NCI-H2227 (cell line): Measurements from ENCODE around the gene WDR91.
"Not testable (repeated sequence)": the region's sequence is repeated elsewhere in the genome, so short reads cannot be mapped to it uniquely, and the experiment has no call there.

Experiments
- DNase-seq: peaks from one replicate; lab custom pipeline; 2025; ENCODE audit not compliant: unreplicated experiment; lab: John Stamatoyannopoulos, UW

WDR91 gene

DNA sequence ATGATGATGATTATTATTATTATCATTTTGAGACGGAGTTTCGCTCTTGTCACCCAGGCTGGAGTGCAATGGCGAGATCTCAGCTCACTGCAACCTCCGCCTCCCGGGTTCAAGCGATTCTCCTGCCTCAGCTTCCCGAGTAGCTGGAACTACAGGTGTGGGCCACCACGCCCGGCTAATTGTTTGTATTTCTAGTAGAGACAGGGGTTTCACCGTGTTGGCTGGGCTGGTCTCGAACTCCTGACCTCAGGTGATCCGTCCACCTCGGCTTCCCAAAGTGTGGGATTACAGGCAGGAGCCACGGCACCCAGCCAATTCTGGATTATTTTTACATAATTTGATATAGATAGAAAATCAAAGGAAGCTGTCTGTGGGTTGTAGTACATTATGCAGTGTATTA is 22.8 kb upstream of the WDR91 start:
- not testable (repeated sequence) for DNase-seq

DNA sequence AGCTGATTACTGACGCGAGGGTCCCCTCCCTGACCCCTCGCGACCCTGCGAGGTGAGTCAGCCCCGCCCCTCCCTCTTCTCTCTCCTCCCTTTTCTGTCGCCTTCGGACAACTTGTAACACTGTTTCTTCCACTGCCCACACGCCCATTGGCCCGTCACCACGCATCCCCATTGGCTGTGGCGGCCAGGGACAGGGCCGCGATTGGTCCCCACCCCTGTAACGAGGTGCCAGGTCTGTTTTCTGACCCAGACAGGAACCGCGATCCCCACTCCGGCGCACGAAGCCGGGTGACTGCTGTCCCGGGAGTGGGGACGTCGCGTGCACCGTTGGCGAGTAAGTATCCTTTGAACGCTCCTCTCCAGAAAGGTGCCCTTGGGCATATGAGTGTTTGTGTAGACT is 22.2 kb upstream of the WDR91 start, which contains the start of gene STRA8:
STRA8 (plus strand) TSS at position 269 of the 400 bp plus-strand sequence. CDS start 6,687 bp downstream, outside the sequence.
- DNase-seq, result no peak

DNA sequence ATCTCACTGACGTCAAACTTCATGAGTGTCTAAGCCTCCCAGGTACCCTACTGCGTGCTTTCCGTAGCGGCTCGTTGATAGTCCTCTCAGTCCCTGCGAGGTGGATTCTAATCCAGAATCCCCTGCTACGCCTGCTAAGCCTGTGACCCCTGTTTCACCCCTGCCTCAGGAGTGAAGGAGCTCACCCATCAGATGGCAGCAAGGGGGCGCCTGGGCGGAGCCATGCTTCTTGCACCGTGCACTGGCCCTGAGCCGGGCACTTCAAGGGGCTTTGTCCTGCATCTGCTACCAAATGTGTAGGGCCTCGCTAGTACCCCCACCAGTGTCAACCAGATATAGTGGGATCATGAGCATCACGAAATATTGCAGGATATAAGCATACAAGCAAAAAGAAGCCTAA is 21.4 kb upstream of the WDR91 start:
- DNase-seq, result no peak

DNA sequence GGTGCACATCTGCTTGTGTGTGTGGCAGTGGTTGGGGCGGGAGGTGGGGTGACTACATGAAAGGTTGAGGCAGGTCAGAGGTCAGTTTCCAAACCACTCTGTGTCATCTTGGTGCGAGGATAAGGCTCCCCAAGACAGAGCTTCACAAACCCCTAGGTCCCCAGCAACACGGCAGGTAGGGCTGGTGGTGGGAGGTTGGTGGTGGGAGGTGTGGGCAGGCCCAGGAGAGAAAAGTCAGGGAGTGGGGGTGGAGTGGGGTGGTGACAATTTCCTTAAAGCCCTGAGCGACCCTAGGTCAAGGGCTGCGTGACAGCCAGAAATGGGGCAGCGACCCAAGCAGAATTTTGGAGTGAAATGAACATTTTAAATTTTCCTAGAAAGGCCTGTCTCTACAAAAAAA is 20.8 kb upstream of the WDR91 start:
- no peak for DNase-seq

DNA sequence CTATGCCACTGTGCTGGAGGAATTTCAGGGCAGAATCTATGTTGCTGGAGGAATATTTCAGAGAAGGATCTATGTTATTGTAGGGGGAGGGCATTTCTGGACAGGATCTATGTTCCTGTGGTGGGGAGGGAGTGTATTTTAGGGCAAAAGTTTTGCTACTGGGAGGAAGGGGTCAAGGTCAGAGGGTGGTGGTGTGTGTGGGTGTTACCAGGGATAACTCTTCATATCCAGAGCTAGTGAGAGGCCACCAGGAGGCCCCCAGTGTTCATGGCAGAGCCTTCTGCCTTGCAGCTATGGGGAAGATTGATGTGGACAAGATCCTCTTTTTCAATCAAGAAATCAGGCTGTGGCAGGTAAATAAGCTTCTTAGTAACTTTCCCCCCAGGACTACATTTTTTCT is 20.4 kb upstream of the WDR91 start:
- DNase-seq, result no peak

DNA sequence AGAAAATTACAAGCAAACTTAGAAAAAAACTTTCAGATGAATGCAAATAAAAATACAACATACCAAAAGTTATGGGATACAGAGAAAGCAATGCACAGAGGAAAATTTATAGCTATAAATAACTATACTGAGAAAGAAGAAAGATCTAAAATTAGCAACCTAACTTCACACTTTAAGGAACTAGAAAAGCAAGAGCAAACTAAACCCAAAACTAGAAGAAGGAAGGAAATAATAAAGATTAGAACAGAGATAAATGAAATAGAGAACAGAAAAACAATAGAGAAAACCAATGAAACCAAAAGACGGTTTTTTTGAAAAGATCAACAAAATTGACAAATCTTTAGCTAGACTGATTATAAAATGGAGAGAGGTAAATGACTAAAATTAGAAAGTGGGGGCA is 12.7 kb upstream of the WDR91 start:
- DNase-seq, result no peak

DNA sequence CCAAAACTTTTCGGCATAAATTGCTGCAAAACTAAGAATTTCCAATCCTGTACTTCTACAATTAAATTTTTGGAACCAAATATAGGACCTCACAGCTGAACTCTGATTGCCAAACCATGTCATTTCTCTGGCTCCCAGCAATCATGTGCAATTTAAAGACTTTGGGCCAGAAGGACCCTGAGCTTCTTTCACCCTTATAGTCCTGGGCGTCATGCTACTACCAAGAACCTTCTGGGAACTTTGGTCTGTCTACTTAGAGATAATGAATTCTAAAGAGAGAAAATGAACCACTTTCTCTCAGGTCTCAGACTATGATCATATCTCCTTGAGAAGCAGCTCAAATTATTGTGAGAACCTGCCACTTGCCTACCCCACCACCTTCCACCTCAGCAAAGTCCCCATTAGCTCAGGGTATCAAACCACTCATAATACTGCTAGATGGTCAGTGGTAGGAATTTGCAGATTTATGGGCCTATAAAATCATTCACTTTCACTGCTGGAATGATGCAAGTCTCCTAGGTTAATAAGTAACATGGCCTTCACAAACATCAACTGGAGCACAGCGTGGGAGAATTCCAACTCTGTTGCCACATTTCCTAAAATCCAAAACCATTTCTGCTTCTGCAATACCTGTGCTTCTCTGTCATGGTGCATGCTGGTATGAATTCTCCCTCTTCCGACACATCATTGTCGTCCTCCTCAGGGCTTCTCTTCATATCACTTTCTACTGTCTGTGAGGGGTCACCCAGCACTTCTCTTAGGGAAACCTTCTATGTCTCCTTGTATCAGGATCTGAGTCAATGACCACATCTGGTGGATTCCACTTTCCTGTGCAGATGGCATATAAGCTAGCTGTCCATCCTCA is 6.6 kb upstream of the WDR91 start:
- DNase-seq, result no peak

DNA sequence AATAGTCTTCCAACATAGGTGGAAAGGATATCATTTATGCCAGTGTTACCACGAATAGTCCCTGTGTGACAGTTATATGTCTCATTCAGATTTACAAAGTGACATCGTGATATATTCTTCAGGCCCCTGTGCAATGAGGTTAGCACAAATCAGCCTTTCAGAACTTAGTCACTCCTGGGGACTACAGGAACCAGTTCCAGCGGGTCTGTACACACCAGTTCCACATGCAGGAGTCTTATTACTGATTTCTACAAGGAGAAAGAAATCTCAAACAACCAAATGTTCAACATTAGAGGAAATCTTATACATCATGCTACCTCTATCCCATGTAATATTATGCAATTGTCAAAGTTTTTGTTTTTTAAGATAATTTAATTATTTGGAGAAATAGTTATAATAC is 4.4 kb upstream of the WDR91 start:
- no peak for DNase-seq

DNA sequence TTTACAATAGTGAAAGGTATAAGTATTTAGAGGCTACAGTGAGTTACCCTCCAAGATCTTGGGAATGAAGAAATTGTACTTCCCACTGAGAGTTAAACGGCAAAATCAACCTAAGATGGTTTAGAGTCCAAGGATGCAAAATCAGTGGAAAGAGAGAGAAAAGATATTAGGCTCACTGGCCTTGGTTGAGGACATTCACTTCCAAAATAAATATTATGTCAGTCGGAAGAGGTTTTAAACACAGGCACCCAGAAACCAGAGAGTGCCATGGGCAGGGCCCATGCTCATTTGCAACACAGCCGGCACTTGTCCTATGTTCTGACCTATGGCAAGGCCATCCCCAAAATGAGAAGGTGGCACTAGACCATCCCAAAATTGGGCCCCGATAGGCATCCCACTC is 3.9 kb upstream of the WDR91 start:
- DNase-seq, result no peak

DNA sequence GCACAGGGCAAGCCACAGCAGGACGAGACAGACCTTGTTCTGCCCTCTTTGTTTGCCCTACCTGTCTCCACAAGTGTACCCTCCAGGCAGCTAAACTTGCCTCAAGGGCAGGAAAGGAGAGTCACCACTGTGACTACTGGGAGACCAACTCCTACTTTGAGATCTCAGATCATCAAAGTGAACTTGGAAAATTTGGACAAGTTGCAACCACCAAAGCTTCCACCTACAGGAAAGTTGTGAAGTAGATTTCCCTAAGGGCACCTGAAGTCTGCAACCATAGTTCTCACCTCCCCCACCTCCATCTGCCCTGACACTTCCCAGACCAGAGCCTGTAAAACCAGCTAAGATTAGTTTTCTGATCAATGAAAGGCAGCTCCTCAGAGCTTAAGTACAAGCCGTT is 2.5 kb upstream of the WDR91 start:
- DNase-seq, result no peak

DNA sequence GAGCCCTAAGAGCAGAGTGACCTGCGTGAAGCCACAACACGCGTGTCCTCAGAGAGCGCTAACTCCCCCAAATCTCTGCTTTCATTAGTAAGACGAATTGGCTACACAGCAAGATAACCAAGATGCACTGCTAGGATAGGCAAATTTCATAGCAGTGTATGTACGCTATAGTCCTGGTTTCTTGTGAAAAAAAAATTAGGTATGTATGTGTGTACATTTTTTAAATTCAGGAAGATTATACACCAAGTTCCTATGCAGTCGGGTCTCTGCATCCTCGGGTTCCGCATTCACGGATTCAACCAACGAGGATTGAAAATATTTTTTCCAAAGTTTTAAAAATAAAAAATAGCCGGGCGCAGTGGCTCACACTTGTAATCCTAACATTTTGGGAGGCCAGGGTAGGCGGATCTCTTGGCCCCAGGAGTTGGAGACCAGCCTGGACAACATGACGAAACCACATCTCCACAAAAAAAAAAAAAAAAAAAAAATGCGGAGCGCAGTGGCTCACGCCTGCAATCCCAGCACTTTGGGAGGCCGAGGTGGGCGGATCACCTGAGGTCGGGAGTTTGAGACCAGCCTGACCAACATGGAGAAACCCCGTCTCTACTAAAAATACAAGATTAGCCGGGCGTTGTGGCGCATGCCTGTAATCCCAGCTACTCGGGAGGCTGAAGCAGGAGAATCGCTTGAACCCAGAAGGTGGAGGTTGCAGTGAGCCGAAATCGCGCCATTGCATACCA is 790 bp upstream of the WDR91 start:
- peak; percentile 45 for DNase-seq

DNA sequence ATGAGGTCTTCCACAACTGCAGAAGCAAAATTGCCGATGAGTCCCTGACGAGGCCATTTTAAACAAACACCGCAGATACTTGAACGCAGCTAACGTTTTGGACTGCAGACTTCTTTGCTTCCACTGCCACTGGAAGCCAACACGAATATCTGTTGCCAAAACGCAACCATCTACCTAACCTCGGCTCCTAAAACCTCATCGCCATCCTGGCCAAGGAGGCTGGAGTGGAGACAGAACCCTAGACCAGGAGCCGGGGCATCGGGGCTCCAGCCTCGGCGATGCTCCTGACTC is 493 bp downstream of the WDR91 start:
- peak; percentile 59 for DNase-seq

DNA sequence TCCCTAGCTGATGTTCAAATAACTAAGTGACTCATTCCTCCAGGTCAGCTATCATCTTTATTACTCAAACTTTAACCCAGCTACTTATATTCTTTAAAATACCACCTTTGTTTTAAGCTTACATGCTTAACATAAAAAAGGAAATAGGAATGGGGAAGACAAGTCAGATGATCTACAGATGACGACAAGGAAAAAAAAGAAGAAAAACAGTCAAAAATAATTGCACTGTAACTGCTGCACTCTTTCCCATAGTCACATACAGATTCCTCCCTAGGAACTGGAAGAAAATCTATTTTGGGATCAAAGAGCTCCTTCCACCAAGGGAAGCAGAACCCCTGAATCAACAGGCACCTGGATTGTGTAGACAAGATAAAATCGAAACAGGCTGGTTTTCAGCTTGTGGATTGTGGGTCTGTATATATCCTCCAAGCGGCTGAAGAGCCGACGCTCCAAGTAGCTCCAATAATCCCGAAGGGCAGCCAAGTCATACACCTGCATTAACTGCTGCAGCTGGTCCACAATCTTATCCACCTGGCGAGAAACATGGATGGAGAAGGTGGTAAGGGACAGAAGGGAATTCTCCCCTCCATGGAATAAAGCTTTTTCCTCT is 2.0 kb downstream of the WDR91 start:
- no peak for DNase-seq

DNA sequence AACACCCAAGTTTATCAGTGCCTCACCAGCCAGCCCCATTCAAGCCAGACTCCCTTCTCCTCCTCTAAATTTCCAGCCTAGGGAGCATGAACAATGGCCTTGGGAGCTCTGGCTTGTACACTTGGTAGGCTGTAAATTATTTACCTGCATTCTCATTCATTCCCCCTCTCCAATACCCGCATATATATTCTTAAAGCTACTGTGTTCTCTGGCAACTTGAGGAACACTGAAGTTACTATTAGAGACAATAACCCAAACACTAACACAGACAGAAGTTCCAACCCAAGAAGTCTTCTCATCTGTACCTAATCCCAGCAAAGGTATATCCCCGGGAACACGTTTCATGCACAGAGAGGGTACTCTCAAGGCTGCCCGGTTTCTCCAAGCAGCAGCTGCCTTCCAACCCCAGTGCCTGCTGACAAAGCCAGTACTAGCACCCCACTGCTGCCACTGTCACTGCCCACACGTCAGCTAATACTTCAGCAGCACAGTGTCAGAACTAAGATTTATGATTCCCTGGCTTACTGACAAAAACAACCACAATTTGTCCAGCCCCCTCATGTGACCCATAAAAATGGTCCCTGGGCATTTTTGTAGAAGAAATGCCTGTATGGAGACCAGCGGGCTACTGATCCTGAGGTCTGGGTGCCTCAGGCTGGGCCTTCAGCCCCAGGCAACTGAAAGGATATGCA is 3.1 kb downstream of the WDR91 start:
- DNase-seq, result no peak

DNA sequence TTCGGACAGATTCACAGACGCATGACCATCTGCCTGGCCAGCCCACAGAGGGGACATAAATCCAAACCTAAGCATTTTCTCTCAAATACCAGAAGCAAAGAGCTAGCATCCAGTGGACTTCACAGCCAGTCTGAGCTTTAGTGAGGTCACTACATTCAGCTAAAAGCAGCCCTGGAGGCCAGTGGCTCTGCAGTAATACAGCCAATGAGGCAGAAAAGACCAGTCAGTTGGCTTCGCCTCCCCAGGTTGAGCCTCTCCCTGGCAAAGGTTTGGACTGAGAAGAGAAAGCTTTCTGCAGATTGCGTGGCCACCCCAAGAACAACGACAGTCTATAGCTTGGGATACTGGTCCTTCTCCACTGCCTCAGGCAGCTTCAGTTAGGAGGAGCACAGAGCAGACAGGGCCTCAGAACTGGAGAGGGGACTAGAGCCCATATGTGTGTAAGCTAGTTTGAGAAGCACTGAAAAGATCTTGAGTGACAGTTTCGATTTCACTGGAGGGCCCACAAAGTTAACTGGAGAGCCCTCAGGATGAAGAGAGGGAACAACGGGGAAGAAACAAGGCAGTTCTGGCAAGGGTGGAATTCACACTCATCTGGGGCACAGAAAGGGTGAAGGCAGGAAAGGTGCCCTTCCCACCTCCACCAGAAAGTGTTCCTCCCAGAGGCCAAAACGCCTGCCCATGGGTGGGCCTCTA is 3.8 kb downstream of the WDR91 start:
- DNase-seq, result no peak

DNA sequence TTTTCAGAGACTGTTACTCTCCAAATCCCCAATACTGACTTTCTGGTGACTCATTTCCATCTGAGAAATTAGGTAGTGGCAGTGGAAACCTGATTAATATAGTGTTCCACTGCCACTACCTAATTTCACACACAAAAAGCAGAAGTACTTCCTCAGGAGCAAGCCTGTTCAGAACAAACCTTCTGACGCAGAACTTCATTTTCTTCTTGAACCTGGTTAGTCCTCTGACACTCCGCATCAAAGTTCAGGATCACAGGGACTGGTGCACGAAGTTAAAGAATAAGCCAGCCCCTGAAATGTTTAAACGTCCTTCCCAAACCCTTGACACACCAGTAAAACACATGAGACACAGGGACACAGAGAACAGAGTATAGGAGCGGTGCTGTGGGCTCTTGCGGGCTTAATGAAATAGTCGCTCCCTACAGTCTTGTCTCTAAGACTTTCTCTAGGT is 4.4 kb downstream of the WDR91 start:
- no peak for DNase-seq

DNA sequence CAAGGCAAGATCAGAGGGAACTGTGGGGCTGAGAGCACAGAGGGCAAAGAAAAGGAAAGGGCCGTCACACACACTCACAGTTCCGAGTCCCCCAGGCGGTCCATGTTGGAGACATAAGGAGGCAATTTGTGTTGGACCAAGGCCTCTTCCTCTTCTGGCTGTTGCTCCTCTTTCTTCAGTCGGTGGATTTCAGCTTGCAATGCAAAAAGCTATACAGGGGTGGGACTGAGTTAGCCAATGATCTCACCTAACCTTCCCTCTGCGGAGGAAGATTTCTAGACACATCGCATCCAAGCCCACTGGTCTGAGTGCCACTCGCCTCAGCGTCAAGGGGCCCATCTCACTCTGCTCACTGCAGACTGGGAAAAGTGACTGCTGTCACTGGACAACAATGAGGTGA is 5.5 kb downstream of the WDR91 start:
- no peak for DNase-seq

DNA sequence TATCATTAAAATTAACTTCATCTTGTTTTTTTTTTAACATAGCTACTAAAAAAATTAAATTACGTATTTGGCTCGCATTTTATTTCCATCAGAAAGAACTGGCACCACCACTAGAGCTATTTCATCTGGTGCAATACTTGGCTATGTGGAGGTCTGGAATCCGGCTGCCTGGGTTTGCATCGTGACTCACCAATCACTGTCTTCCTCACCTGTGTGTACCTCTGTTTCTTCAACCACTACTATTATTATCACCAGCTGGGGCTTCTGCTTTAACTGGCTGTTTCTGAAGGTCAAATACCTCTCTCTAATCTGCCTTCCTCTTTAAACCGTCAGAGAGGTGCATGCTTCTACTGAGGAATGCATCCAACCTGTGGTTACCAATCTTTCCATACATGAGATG is 6.5 kb downstream of the WDR91 start:
- no peak for DNase-seq

DNA sequence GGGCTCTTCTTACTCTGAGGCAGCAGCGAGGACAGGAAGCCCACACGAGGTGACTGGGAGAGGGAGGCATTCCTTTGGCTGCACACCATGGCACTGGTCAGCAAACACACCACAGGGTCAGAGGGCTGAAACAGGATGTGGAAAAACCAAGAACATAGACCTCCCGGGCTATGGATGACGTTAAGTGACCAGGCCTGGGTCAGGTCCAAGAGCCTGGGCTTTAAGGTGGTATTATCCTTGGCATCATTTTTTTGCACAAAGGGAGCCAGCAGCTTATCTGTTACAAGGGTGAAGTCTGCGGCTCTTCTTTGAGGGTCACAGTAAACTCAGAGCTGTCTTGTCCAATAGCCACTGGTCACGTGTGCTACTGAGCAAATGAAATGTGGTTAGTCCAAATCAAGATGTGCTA is 7.0 kb downstream of the WDR91 start:
- no peak for DNase-seq

DNA sequence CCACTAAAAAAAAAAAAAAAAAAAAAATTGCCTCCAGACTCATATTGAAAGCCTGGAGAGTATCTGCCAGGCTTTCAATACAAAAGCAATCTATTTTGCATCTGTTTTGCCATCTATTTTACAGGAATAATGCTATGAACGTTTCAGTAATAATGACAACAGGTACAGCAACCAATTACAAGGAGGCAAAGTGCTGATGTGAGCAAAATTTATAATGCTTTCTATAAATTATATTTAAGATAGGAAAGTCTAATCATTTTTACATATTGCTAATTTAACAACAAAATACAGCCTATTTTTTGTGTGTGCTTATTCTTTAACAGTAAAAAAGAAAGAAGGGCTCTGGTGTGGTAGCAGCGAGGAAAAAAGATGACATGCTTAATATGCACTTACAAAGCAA is 10.0 kb downstream of the WDR91 start:
- DNase-seq, result no peak

DNA sequence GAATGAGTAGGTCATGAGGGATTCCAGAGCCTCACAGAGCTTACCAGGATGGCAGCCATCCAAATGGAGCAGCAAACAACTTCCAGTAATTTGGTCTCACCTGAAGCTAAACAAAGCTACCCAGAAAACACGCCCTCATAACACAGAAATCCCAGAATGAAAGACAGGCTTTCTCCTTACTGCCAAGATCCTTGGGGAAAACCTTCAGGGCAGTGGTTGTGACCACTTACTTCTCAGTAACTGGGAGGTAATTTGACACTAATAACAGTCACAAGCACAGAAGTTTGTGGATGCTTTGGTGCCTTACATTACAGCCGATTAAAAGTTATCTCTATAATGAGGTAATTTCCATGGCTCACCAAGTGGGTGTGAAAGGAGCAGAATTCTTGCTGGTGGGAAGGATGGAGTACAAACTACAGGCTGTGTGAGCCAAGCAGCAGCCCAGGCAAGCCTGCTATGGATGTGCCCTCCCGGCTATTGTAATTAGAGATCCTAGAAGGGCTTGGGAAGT is 10.4 kb downstream of the WDR91 start:
- DNase-seq, result peak; percentile 29
